Measurements from ENCODE around the gene BRCA2. TPM values are rescaled to one million over a fixed set of nuclear protein-coding genes. Genes with fewer than 3 reads are reported as not detected.

The BRCA2 gene
- total RNA-seq, 1 donor from 2014 or later = 3.6 TPM

DNA sequence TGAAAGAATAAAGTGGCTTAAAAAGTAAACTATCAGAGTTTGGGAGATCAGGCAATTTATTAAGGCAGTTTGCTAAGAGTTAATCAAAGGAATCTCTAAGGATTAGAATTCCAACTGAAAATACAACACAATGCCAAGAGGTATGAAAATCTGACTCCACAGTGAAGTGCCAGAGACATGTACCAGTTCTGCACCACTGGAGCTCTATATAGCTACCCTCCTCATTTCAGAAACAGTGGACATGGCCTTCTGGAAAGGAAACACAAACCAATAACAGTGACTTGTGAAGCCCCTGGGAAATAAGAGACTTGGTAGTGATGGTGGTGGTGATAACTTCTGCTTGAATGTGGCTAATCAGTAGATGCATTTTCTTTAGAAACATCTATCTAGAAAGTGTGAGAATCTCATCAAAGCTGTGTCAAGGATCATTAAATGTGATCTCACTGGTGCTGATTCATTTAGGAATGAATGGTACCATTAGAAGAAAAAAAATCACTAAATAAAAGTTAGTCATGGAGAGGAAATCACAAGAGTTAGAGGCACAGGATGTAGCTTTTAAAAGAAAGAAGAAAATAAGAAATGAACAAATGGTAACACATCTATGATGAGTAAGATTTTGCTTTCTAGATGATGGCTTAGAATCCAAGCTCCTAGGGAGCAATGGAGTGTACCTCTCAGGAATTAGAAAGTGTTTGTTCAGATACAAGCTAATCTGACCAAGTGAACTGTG is 132.8 kb downstream of the BRCA2 start:
- intact Hi-C loops (cut with DNase I) = no loop called here
- no peak for ATAC-seq
- DNase-seq (ENCODE audit: low spot score) = no peak

DNA sequence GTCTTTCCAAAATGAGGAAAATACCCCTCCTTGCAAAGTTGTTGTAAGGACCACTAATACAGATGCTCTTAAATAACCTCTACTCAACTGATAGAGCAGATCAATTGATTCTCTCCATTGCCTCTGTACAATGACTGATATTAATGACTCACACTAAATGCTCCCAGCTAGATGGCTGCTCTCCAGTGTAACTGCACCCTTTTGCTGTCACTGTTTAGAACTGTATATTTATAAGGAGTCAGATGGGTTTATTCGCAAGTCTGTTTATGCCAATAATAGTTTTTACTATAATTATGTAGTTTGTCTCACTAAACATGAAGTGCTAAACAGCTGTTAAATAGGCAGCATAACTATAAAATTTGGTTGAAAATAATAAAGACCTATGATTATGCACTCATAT is 133.7 kb downstream of the BRCA2 start:
- no peak for DNase-seq (ENCODE audit: low spot score)
- intact Hi-C loops (cut with DNase I) = no loop called here

More for the DNA sequence above, 133.7 kb downstream of the BRCA2 start:
- no peak for ATAC-seq

Other genes starting within 250 kb of the BRCA2 start
- not detected for gene ZAR1L, start 145 bp upstream of the BRCA2 start, total RNA-seq
- 32.3 TPM for gene N4BP2L1, start 112.6 kb downstream of the BRCA2 start, total RNA-seq
- gene N4BP2L2, start 223.3 kb downstream of the BRCA2 start, total RNA-seq = 260 TPM